ENCODE results near the gene OARD1.

GRCh38 chr6:41083072-41083471 is 10.9 kb upstream of the OARD1 start:
- TF ChIP-seq CTCF (IDR thresholded peaks at IDR 0.05) (no peak), ZBTB33 (IDR thresholded peaks at IDR 0.05; ENCODE audit: borderline replicate concordance, low read depth) (no peak), POLR2AphosphoS5 (IDR thresholded peaks at IDR 0.05; ENCODE audit: low read depth, low read length) (no peak), RAD21 (IDR thresholded peaks at IDR 0.05; ENCODE audit: low read length) (no peak), CHD2 (IDR thresholded peaks at IDR 0.05; ENCODE audit: low read length, partially characterized antibody) (no peak), MXI1 (IDR thresholded peaks at IDR 0.05; ENCODE audit: low read depth, low read length) (no peak), RFX5 (IDR thresholded peaks at IDR 0.05; ENCODE audit: low read length) (no peak), EZH2phosphoT487 (IDR thresholded peaks at IDR 0.05; ENCODE audit: borderline replicate concordance, low read depth) (no peak), YY1 (IDR thresholded peaks at IDR 0.05; ENCODE audit: low read depth) (no peak)
